NCI-H146 treated with DMSO at 0.1 percent for 48 hours (cell line): ENCODE measurements around the gene RGS17.
"Not testable (repeated sequence)": the region's sequence is repeated elsewhere in the genome, so short reads cannot be mapped to it uniquely, and the experiment has no call there.

Experiments used
- DNase-seq: peaks from one replicate; lab custom pipeline; 2025; ENCODE audit not compliant: unreplicated experiment; lab: John Stamatoyannopoulos, UW

The RGS17 gene, protein sequence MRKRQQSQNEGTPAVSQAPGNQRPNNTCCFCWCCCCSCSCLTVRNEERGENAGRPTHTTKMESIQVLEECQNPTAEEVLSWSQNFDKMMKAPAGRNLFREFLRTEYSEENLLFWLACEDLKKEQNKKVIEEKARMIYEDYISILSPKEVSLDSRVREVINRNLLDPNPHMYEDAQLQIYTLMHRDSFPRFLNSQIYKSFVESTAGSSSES

DNA sequence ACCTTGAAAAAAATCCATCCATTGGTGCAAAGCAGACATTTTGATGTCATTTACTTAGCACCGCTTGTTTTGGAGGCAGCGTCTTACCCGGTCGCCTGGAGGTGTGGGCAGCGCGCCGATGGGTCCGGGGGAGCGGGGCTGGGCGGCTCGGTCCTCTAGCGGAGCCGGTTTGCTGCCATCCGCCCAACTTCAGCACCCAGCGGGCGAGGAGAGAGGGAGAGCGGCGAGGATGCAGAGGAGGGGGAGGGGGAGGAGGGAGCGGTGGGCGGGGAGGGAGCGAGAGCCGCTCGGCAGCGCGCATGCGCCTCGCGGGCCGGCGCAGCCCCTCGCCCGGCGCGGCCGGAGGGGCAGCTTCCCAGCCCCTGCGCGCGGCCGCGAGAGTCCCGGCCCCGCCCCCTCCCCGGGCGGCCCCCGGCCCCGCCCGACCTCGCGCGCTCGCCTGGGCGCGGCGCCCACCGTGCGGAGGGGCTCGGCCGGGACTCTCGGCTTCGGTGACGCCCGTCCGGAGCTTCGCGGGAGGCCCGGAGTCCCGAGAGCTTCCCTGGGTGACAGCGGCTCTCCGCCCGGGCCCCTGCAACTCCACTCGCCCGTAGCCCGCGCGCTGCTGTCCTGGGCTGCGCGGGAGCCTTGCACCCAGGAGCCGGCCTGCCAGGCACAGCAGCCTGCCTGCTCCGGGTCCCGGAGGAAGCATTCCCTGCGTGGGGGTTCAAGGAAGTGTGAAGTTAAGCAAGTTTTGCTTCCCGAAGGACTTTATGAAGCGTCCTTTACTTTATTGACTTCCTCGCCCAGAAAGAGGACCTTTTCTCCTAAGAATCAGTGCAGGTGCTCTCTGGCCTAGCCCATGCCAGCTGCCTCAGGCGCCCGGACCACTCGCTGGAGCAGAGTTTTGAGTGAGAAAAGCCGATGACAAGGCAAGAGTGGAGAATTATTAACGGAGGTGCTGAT is at the start of gene RGS17:
Gene RGS17, minus strand, starts transcription at position 246 of the 945 bp plus-strand sequence. CDS start 87,264 bp downstream, outside the sequence.
- peak; percentile 86 for DNase-seq

DNA sequence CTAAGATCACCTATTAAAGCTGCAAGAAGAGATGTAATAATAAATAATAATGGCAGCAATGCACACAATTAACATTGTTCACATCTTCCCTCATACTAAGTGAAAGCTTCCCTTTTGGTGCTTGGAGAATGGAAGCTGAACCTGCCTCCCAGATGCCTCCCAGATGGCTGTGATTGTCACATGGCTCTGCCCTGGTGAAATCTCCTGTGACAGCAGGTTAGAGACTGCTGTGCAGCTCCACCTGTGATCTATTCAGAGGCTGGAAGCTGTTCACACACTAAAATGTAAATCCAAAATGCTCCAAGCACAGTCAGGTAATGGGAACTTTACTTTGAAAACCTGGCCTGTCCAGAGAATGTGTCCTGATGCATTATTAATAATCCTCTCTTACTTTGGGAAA is 41.7 kb upstream of the RGS17 start:
- peak; percentile 50 for DNase-seq

DNA sequence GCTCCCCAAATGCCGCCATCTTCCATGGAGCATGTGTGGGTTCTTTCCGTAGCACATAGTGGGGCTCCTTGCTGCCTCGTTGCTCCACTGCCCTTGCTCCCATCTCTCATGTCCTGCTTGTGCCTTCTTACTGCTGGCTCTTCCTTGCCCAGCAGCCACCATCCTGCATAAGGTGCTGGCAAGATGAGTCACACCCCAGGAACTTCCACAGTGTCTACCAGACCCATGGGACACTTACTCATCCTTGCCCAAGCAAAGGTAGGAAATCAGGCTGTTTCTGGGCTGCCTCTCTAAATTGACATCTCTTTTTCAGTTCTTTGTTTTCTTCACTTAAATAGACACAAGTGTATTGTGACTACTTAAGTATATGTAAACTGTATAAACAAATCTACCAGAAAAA is 39.4 kb upstream of the RGS17 start:
- DNase-seq: no peak

DNA sequence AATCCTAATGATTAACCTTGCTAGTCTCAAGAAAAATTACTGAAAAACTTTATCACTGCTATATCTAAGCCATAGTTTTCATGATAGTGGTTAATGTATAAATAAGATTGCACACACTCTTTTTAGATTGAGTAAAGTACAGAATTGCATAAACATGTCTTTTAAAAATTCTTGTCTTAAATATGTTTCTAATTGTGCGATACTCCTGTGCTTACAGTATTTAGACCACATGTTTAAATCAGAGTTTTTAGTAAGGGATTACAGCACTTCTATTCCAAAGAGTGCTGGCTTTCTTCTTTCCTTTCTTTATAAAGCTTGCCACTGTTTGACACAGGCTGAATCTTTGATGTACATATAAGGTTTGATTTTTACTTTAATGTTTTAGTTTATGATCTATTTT is 36.8 kb upstream of the RGS17 start:
- DNase-seq: no peak

DNA sequence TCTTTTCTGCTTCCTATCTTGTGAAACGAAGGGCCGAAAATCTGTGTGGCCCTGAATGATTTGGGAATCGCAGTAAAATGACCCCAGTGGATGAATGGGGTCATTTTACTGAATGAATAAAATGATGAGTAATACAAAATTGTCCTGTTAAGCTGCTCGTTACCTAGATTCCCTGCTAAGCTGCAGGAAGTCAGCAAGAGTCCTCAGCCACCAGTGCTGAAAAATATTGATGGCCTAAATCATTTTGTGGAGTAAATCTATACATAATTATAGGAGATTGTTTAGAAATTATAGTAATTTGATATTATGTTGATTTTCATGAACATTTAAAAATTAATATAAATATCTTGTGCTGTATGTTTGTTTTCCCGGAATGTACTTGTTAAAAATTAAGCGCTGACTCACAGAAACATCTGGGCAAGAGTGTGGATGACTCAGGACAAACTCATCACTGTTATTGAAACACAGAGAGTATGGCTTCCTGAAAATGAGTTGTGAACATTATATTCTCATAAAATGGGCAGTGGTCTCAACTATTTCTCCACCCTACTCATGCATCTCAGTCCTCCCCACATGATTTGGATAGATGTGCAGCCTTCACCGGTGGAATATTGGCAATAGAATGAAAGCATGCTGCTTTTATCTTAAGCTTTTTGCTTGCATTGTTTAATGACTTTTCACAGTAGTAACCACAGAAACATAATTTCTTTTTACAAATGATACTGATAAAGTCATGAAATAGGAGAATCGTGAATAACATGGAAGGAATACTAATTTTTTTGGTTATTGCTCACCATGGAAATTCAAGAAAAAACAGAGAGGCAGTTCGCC is 36.2 kb upstream of the RGS17 start:
- DNase-seq: peak; percentile 42

DNA sequence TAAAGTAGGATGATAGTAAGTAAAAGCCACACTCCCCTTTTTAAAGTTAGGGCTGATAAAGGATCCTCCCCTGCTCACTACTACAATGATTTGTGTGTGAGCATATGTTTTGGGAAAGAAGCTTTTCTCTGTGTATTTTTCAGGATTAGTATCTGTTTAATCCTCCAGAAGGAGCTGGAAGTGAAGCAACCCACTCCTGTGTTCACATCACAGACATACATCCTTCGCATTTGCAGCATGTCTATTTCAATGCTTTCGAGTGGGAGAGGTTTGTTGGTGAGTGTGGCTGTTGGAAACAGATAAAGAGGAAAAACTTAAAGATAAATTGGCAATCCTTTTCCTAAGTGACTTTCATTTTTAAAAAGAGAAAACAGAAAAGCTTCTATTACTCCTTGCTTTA is 31.6 kb upstream of the RGS17 start:
- no peak for DNase-seq

DNA sequence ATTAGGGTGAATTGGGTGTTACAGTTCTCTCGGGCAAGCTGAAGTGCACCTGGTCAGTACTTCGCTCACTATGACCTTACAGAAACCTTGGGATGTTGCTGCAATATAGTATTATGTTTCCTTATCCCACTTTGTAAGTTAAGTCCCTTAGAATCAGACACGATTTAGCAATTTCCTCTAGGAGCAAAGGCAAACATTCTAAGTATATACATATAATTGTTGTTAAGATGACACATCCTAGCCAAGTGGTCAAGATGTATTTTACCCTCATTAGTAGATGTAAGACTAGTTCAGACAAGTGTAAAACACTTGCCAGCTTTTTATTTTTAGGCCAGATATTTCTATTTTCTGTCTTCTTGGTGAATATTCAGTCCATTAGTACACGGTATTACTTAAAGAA is 31.1 kb upstream of the RGS17 start:
- DNase-seq: no peak

DNA sequence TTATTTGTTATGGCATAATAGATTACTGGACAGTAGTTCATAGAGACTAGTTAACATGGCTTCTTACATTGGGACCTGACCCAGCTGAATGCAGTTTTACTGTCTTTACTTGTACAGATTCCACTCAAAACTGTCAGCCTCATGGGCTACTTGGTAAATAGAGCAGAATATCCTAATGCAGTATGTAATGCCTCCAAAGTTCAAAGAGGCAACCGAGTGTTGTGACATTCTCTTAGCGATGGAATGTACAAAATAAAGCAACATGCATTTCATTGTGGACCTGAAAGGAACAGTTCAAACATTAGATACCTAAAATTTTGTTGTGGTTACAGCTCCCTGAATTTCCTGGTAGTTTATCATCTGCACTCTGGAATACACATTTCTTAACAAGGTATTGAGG is 29.1 kb upstream of the RGS17 start:
- DNase-seq: no peak

DNA sequence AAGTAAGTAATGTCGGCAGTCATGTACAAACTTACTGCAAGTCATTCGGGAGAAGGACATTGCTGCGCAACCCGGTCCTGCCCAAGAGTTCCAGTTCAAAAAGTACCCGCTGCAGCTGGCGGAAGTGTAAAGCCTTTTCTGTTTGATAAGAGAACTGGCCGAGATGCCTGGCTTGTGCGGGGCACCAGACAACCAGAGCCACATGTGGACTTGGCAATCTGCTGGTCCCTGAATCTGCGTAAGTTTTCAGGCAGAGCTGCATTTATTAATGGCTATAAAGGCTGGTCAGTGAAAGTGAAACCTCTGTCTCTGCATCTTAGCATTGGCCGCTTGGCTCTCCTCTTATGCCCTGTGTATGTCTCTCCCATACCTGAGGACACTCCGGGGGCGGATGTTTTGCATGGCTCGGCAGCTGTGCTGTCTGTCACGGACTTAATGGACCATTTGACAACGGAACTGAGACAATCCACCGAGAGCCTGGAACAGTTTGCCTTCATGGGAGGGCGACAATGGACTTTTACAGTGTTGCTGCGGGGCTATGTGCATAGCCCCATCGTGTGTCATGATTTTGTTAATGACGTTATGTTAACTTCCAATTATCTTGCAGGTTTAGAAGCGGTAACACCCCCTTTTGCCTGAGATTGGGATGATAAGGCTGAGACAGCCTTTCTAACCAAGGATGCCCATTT is 19.8 kb upstream of the RGS17 start:
- DNase-seq: peak; percentile 86

DNA sequence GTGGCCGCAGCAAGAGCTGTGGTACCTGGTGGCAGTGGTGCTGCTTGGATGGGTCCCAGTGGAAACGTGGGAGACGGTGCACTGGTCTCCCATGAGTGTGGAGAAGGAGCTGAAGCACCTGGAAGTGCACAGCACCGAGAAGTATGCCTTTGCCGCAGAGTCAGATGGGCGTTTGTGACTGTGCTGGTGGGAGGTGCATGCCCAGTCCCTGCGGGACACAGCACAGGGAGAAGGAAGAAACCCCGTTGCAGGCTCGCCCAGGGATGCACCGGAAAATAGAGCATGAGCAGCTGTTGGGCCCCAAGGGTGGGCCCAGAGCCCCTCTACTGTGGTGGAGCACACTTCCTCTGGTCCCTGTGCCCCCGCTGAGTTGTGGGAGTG is 19.3 kb upstream of the RGS17 start:
- DNase-seq: peak; percentile 81

DNA sequence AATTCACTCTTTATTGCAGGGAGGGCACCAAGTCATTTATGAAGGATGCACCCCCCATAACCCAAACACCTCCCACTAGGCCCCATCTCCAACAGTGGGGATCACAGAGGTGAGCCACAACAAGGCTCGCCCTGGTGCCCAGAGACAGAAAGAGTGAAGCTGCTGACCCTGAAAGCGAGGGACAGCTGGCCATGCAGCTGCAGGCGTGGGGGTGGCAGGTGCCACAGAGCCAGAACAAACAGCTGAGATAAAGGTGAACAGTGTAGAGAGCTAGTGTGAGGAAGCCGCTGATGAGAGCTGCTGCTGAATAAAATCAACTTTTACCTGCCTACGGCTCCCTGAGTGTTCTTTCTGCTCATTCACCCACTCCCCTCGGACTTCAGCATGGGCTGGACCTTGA is 18.8 kb upstream of the RGS17 start:
- DNase-seq: peak; percentile 84

DNA sequence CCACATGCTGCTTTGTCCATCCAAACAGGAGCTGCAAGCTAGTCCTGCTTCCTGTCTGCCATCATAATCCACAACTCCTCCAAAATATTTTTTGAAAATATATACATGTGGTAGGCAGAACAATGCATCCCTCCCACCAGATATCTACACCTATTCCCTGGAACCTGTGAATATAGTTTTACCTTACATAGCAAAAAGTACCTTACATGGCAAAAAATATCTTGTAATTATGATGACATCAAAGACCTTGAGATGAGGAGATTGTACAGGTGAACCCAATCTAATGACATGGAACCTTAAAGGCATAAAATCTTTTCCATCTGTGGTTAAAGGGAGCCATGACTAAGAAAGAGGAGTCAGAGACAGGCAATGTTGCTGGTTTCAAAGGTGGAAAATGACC is 15.3 kb upstream of the RGS17 start:
- no peak for DNase-seq

DNA sequence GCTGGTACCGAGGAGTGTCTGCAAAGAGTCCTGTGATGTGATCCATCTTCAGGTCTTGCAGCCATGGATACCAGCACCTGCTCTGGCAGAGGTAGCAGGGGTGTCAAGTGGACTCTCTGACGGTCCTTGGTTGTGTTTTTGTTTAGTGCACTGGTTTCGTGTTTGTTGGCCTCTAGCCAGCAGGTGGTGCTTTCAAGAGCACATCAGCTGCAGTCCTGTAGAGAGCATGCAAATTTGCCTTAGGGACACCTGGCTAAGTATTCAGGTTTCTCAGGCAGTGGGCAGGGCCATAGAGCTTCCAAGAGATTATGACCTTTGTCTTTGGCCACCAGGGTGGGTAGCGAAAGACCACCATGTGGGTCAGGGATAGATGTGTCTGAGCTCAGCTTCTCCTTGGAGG is 14.5 kb upstream of the RGS17 start:
- peak; percentile 10 for DNase-seq

DNA sequence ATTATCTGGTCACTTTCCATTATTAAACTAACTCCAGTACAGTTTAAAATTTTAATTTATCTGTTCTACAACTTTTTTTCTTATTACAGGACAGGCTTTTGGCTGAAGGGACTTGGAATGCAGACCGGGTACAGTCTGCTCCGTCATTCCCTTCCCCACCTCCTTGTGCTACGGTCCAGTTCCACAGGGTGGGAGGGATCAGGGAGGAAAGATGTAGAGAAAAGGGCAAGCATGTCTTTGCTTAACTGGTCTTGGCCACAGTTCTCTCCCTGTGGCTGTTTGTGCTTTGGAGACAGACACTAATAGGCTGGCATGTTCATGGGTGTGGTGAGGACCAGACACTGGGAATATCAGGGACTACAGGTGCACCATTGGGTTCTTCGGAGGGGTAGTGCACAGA is 12.1 kb upstream of the RGS17 start:
- DNase-seq: no peak

DNA sequence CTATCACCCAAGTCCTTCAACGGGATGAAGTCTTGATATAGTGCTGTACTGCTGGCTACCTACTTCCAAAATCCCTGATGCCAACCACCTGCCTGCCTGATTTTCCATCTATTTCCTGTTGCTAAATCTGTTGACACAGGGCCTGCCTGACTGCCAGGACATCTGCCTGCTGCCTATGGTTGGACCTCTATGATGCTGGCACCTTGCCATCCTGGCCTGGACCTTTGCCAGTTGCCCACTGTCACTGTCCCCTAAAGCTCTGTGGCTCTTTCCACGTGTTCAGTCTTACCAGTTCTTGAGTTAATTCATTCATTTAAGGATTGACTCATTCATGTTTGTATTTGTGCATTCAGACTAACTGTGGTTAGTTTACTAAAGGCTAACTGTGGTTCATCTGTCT is 9.2 kb upstream of the RGS17 start:
- peak; percentile 95 for DNase-seq

DNA sequence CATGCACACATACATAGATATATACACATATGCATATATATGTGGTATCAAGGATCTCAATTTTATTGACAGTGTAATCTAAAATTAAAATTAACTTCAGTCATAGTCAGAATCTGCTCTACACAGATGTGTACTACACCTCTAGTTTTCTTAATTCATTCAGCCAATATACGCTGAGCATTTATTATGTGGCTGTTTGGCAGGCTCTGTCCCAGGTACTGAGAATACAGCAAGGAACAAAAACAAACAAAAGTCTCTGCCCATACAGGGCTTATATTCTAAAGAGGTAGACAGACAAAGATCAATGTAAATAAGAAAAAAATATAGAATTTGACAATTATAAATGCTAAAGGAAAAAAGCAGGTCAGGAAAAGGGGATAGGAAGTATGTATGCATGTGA is 7.8 kb upstream of the RGS17 start:
- no peak for DNase-seq

DNA sequence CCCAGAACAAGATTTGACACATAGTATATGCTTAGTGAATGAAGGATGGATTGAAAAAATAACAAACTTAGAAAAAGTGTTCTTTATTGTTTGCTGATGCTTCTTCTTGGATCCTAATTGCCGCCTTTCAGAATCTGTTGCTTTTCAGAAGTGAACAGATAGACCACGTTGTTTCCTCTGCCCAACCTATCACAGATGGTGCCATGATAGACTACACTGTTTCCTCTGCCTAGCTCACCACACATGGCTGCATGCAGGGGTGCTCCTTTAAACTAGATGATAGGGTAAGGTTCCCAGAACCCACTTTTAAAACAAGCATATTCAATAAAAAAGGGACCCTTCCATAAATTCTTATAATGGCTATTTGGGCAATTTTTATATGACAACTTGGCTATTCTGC is 4.6 kb upstream of the RGS17 start:
- DNase-seq: no peak

DNA sequence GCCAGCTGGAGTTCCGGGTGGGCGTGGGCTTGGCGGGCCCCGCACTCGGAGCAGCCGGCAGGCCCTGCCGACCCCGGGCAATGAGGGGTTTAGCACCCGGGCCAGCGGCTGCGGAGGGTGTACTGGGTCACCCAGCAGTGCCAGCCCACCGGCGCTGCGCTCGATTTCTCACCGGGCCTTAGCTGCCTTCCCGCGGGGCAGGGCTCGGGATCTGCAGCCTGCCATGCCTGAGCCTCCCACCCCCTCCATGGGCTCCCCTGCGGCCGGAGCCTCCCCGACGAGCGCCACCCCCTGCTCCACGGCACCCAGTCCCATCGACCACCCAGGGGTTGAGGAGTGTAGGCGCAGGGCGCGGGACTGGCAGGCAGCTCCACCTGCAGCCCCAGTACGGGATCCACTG is 2.6 kb upstream of the RGS17 start:
- not testable (repeated sequence) for DNase-seq

DNA sequence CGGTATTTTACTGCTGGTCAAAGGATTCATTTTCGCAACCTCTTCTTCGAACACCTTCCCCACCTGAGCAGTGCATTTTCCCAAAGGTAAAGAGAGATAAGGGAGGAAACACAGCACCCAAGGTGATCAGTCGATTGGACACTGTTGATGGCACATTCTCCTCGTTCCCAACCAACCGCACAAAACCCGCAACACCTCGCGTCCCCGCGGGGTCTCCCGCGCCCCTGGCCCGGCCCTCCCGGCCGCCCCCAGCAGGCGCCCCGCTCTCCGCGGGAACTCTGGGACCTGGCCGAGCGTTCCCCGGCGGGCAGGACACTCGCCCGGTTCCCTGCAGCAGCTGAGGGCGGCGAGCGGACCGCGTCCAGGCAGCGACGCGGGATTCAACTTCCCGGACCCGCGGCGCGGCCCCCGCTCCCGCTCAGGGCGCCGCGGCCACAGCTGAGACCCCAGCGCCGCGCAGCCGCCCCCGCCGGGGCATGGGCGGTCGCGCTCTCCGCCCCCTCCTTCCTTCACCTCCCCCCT is 506 bp downstream of the RGS17 start:
- peak; percentile 63 for DNase-seq

DNA sequence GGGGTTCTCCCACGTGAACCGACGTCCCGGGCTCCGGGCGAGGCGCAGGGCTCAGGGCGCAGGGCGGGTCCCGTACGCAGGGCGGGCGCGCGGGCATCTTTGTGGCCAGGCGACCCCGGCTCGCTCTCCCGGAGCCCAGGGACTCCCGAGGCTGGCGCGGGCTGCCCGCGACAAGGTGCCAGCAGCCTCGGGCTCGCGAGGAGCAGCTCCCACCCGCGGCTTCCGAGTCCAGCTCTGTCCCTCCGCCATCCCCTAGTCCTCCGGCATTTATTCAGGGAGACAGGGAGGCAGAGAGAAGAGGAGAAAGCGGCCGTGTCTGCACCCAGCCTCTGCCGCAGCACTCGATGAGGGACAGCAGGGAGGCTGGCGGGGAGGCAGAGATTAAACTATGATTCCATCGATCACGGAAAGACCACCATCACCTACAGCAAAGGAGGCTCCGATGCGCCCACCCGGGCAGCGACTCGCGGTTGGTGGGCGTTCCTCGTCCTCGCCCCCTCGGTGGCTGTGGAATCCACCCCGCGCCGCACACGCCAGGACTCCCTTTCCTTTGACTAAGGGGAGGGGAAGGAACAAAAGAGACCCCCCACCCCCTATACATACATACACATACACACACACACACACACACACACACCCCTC is 1.1 kb downstream of the RGS17 start:
- DNase-seq: peak; percentile 63
